Brain pericyte (primary cell): ENCODE measurements around the gene KLF7.
"Not testable (repeated sequence)": the region's sequence is repeated elsewhere in the genome, so short reads cannot be mapped to it uniquely, and the experiment has no call there.

Experiments
- DNase-seq: peaks from one replicate; pipeline ENCODE4 v3.0.0-alpha.2; 2012; ENCODE audit warnings: low read depth, low spot score

The KLF7 gene

DNA sequence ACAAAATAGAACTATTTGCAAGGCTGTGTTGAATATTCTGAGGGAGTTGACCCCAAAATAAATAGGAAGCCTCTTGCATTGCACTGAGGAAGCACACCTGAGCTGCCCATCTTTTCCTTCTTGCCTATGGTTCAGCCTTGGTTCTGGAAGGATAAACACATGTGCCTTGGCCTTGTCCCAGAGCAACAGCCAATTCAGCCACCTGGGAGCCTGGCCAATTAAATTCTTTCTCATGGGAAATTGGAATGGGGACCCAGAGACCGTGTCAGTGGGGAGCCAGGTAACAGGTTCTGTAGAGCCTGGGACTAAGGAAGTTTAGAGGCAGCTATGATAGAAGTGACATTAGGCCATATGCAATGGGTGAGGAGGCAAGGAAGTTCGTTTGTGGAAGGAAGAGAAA, 99.6 kb downstream of the KLF7 start:
- no peak for DNase-seq

DNA sequence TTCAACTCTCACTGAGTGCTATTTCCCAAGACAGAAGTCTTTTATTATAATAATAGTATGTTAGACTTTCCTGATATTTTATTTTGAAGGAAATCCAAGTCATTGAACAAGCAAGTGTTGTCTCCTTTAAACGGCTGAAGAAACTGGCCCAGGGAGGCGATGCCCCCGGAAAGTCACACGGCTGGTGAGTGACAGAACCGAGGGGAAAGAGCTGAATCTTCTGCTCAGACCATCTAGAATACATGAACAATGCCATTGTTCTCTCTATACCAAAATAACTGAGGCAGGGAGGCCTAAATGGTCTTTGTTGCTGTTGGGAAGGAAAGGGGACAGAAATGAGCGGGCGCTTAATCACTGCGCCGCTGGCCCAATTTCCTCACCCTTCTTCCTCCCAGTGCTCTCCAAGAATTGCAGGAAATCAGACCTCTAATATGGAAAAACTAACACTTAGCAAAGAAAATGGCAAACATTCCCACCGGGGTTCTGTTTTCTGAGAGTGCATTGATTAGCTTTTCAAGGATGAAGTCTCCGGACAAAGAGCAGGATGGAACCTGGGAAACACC, 101.5 kb downstream of the KLF7 start:
- no peak for DNase-seq

DNA sequence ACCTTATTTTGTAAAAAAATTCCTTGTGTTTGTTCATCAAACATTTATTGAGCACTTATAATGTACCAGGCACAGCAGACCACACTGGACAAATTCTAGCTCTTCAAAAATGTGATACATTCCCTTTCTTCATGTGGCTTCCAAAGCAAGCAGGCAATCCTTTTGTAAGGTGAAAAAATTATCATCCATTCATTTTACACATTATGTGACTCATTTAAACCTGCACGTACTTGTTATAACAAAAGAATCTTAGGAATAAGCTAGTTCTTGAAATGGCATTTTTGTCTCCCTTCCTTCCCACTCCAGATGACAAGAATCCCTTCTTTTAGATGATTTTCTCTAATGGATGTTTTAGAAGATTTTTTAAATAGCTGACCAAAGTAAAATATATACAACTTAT, 104.6 kb downstream of the KLF7 start:
- DNase-seq = no peak

DNA sequence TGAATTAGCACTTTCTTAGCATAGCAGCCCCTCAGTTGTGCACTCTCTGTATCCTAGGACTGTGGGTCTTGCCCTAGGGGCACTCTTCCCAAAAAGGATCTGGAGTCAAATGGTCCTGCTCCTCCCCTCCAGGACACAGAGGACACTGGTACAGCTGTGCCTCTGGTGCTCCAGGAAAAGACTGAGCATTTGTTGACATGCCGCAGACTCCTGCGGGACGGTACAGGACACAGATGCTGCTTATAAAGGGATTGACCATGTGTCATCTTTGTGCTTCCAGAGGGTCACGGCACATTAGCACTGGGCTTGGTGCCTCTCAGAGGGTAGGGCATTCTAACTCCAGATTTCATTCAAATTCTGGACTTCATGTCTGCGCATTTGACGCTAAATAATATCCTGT, 110.5 kb downstream of the KLF7 start:
- DNase-seq = no peak

DNA sequence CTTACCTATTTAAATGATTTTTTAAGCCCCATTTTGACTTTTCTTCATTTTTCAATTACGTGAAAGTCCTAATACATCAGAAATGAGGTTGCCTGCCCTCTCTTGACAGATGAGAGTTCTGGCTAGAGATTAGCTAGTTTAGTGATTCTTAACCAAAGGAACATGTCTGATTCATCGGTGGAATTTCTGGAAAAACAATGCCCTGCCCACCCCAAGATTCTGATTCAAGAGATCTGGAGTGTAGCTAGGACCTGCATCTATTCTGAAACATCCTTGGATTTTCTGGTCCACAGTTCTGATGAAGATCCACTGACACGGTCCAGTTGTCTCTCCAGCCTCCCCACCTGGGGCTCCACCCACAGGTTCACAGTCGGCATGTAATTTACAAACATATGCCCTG, 111.2 kb downstream of the KLF7 start:
- DNase-seq = no peak

DNA sequence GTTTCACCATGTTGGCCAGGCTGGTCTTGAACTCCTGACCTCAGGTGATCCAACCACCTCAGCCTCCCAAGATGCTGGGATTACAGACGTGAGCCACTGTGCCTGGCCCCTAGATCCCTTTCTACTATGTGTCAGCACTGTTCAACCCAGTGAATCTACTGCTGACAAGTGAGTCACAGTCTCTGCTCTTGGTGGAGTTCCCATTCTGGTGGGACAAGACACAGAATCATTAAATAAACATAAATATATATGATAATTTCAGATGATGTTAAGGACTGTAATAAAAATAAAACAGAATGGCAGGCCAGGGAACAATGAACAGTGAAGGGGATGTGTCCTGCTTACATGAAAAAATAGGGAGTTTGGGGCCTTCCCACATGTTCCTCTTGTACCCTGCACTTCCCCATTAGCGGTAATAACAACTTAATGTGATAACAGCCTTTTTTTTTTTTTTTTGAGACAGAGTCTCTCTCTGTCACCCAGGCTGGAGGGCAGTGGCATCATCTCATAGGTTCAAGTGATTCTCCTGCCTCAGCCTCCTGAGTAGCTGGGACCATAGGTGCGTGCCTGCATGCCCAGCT, 114.3 kb downstream of the KLF7 start:
- no peak for DNase-seq

DNA sequence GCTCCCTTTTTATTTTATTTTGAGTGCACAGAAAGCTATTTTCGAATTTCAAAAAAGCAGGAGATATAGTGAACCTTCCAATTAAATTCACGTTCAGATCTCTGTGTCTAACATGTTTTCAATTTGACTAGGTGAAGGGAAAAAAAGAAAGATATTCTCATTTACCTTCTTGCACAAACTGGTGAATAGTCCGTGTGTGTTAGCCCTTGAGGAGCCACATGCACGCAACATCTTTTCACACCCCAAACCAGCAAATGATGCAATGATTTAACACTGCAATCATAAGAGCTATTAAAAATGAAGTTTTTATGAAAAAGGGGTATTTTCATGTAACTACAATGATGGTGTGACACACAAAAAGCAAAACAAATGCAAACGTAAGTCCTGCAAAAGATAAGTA, 116.6 kb downstream of the KLF7 start:
- DNase-seq = no peak

DNA sequence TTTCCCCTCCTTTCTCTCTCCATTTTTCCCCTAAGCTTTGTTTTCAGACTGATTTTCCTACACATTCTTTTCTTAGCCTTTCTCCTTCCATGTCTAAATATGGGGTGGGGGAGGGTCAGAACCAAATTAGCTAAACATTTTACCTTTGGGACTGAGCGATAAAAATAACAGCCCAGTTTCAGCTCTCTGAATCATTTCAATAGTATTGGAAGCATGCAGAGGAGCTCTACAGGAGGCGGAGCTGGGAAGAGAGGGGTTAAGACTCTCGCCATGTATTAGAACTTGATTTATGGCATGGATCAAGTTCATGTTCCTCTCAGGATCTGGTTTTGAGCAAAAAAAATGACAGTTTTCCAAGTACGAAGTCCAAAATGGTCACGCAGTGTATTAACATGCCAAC, 117.3 kb downstream of the KLF7 start:
- DNase-seq = no peak

DNA sequence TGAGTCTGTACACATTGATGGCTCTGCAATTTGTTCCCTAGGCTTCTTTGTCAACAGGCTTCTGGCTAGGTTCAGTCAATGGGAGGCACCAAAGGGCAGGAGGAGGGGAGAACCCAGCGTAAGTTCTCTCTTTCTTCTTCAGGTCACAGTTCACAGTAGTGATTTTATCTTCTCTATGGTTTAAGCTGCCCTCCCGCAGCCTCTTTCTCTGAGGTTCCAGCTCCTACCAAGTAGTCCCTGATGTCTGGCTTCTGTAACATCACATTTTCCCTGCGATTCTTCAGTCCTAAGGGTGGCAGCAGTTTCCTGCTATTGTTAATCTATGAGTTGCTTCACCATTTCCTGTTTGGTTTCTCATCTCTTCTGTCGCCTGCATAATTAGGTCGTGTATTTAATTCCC, 119.0 kb downstream of the KLF7 start:
- DNase-seq = no peak

DNA sequence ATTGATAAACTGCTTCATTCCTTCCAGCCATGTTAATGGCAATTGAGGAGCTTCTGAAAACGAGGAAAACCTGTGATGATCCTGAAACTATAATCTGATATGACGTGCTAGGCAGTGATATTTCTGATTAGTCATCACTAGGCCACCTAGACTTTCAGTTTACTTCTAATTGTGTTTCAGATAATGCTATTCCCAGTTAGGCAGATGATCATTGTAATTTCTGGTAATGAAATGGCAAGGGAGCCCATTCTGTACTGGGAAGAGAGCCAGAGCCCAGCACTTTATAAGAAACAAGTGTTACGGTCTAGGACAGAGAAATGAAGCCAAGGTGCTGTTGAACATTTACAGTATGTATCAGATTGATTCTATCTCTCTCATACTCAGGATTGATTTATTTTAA, 120.2 kb downstream of the KLF7 start:
- DNase-seq = no peak

DNA sequence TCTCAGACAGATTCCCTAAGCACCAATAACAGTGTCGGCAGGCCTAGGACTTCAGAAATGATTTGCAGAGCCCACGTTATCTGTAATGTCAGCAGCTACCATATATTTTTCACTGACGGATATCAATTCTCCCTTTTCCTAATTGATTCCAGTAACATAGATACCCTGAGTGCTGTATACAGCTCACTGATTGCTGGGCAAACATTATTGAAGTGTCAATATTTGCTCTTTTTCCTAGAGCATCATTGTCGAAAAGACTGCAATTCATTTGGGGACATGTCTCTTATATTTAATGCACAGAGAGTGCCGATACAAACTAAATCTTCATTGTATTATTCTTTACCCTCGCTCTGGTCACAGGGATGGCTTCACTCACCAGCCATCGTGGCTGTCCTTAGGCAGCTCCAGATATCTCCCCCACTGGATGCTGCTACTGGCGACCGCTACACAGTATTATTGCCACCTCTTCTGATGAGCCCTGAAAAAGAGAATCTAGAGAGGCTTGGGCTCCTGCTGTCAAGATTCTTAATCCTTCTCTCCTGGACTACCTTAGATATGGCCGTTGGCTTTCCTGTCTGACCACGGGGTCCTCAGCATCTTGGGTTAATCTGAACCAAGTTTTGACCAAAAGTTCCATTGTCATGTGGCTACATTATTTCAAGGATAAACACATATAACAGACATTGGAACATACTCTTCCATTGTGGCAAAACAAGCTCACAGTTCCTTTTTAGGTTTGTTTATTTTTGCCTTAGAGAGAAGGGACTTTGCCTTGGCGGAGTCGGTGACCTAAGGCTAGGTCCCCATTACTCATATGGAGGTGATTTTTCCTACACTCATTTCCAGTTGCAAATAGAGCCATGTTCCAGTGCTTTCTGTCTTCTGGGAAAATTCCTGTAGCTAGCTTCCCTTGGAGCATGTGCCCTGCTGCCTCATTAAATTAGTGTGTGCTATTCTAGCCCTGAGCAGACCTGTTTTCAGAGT, 121.1 kb downstream of the KLF7 start:
- DNase-seq = no peak

DNA sequence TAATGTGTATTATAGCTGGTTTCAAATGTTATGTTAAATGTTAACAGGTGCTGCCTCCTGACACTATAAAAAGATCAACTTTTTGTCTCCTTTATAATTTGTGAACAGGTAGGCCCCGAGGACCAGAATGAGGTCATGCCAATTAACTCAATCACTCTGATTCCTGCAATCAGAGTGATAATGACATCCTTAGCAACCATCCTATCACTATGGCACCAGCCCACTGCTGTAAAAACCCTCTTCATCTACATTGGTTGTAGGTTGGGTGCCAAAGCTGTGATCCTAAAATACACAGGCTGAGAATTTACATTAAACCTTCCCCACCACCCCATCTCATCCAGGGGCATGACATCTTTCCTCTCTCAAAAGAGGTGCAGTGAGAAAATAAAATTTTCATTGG, 122.9 kb downstream of the KLF7 start:
- DNase-seq = no peak

DNA sequence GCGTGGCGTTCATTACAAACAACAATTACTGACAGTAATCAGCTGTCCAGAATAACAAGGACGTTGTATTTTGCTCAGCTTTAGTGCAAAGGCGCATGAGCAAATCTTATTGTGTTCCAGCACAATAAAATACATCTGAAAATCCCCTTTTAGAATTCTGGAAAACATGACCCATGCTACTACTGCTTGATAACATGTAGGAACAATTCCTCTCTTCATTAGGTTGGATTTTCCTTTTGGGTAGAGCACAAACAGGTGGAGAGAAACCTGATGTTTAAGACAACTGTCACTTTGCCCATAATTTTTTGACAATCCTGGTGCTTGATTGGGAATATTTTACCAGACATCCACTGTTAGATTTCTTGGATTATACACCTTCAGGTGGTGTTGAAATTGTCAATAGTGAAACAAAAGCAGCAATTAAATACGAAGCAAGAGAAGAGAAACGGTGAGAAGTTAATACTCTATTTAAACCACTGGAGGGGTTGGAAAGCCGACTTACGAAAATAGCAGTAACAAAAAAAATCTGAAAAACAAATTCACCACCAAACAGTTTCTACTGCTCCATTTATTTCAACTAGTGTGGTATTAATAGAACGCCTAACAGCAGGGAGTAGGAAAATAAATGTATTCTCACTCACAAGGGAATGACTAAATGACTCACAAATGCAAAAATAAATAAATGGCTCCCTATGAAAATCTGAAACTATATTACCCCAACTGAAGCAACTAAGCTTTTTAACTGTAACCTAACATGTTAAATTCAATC, 123.8 kb downstream of the KLF7 start:
- peak; percentile 29 for DNase-seq

DNA sequence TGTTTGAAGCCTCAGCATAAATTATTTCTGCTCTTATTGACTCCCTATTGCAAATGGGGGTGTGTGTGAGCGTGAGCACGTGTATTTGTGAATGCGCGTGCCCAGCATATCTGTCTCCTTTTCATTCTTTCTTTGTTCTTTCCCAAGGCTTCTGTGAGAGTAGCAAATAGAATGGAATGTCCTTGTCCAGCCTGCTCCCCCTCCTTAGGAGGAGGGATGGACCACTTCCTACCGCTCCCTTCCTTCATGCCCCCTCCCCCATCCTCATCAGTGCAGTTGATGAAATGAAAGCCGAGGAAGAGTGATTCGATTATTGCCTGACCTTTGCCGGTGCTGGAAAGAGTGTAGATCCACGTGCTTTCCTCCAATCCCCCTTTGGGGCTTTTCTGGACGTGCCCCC, 124.5 kb downstream of the KLF7 start:
- DNase-seq = no peak

DNA sequence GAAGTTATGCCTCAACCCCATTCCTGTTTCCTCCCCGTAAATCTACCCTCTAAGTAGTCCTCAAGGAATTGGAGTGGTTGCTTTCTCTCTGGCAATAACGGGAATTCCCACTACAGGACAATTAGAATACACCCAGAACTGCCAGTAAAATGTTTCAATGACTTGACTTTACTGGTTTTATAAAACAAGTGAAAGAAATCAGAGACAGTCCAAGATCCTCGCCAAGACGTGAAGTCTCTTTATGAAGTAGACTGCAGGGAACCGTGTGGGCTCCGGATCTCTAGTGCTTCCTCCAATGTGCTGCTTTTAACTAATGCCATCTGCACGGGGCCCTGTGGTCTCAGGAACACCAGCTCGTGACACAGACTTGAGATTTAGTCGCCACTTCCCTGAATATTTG, 125.1 kb downstream of the KLF7 start:
- DNase-seq = no peak

DNA sequence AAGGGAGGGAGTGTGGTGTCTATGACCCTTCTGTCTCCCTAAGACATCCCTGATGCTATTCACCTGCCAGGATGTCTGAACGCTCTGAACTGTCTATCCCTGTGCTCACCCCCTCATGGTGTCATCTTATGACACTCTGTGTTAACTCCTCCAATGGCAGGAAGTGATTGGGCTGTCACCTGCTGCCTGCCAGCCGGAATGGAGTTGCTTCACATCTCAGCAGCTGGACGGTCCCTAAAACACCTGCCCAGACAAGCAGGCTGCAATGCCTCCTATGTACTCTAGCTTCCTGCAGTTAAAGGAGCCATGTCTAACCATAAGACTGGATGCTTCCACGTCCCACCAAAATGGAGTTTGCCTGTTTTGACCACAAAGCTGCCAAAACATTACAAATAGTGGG, 126.5 kb downstream of the KLF7 start:
- no peak for DNase-seq

DNA sequence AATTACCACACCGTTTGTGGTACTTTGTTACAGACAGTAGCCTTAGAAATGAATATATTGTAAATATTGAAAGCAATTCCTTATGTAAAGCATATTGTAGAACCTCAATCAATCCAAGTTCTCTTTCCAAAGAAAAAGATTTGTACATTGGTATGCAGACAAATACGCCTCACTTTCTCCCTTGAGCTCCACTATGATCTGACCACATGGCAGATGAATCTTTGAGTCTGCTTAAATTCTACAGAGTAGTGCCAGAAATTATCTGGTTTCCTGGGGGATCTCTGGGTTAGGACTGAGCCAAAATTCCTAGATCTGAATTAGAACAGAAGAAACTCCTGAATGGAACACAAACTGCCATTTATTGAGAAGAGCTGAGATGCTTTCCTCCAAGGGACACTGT, 127.4 kb downstream of the KLF7 start:
- DNase-seq = no peak

DNA sequence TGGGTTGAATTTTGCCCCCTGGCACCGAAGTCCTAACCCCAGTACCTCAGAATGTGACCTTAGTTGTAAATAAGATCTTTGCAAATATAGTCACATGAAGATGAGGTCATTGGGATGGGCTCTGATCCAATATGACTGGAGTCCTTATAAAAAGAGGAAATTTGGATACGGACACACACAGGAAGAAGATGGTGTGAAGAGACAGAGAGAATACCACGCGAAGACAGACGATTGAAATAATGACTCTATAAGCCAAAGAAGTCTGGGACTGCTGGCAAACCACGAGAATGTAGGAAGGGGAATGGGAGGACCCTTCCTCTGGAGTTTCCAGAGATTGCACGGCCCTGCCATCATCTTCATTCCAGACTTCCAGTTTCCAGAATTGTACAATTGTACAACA, 127.9 kb downstream of the KLF7 start:
- DNase-seq = no peak

DNA sequence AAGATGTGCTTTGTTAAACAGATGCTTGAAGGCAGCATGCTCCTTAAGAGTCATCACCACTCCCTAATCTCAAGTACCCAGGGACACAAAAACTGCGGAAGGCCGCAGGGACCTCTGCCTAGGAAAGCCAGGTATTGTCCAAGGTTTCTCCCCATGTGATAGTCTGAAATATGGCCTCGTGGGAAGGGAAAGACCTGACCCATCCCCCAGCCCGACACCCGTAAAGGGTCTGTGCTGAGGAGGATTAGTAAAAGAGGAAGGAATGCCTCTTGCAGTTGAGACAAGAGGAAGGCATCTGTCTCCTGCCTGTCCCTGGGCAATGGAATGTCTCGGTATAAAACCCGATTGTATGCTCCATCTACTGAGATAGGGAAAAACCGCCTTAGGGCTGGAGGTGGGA, 128.7 kb downstream of the KLF7 start:
- DNase-seq = not testable (repeated sequence)

DNA sequence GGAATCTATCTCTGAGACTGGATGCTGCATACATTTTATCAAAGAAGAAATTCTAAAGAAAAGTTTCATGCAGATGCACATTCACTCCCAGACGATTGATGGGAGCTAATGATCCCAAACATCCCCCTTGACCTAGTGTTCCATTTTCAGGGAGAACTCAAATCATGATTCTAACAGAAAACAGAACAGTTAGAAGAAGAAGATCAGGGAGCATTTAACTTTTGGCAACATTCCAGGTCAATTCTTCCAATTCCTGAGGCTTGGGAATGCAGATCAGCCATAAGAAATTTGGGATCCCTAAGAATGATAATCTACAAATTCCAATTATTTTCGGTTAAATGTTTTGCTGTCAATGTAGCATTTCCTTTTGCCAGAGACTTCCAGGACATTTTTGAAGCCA, 129.9 kb downstream of the KLF7 start:
- DNase-seq = no peak

DNA sequence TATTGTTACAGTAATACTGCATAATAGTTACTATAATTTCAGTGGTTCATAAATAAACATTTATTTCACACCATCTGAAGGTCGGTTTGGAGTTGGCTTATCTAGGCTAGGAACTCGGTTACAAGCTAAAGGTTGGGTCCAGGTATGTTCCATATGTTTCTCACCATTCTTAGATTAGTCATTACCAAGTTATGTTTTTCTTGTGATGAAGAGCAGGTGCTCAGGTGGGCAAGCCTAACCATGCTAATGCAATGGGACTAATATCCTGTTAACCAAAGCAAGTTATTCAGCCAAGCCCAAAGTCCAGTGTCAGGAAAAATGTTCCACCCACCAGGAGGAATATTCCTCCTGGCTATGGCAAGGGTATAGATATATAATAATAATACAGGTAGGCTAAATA, 133.3 kb downstream of the KLF7 start:
- no peak for DNase-seq
